Measurements from ENCODE around the gene NINJ1.

Gene NINJ1

DNA sequence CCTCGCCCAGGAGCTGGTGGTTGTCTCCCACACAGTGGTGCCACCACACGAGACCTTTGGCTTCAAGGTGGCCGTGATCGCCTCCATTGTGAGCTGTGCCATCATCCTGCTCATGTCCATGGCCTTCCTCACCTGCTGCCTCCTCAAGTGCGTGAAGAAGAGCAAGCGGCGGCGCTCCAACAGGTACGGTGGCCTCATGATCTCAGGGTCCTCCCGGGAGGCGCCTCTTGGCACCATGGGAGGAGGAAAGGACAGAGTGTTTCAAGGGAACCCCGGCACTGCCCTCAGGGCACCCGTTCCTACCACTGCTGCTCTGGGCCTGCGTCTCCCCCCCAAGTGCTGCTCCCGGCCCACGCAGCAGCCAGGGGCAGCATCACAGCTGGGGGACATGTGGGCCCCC is 56.2 kb downstream of the NINJ1 start:
- Histone ChIP-seq H3K79me2 (ENCODE audit: insufficient read depth, low read length) (no peaks in the 10 kb centered on the region), H3K4me2 (ENCODE audit: low read length) (no peak overlapping the region), H3K36me3 (ENCODE audit: insufficient read depth, low read length) (peaks cover 69% of the 10 kb centered on the region), H3F3A (ENCODE audit: insufficient read depth, low read length) (no peaks in the 10 kb centered on the region), H4K20me1 (ENCODE audit: insufficient read depth, low read length) (no peaks in the 10 kb centered on the region), H3K9me3 (ENCODE audit: low read length) (no peaks in the 10 kb centered on the region), H2AFZ (ENCODE audit: low read length) (no peak overlapping the region), H3K9me2 (ENCODE audit: low read depth, low read length) (no peaks in the 10 kb centered on the region), H3K27ac (ENCODE audit: low read depth, low read length, poor library complexity, severe bottlenecking) (no peak overlapping the region), H3K4me3 (ENCODE audit: low read depth, low read length, poor library complexity, severe bottlenecking) (no peak overlapping the region), H3K4me1 (ENCODE audit: insufficient read depth, low read length, severe bottlenecking) (peaks cover 14% of the 10 kb centered on the region), H3K9ac (ENCODE audit: low read length) (no peak overlapping the region), H3K27me3 (ENCODE audit: insufficient read depth, low read length) (no peaks in the 10 kb centered on the region)
- no peak for TF ChIP-seq EZH2 (IDR thresholded peaks at IDR 0.05; ENCODE audit: borderline replicate concordance, low read length)
- TF ChIP-seq, protein P1, sequence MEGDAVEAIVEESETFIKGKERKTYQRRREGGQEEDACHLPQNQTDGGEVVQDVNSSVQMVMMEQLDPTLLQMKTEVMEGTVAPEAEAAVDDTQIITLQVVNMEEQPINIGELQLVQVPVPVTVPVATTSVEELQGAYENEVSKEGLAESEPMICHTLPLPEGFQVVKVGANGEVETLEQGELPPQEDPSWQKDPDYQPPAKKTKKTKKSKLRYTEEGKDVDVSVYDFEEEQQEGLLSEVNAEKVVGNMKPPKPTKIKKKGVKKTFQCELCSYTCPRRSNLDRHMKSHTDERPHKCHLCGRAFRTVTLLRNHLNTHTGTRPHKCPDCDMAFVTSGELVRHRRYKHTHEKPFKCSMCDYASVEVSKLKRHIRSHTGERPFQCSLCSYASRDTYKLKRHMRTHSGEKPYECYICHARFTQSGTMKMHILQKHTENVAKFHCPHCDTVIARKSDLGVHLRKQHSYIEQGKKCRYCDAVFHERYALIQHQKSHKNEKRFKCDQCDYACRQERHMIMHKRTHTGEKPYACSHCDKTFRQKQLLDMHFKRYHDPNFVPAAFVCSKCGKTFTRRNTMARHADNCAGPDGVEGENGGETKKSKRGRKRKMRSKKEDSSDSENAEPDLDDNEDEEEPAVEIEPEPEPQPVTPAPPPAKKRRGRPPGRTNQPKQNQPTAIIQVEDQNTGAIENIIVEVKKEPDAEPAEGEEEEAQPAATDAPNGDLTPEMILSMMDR (IDR thresholded peaks at IDR 0.05; ENCODE audit: low read length): no peak

DNA sequence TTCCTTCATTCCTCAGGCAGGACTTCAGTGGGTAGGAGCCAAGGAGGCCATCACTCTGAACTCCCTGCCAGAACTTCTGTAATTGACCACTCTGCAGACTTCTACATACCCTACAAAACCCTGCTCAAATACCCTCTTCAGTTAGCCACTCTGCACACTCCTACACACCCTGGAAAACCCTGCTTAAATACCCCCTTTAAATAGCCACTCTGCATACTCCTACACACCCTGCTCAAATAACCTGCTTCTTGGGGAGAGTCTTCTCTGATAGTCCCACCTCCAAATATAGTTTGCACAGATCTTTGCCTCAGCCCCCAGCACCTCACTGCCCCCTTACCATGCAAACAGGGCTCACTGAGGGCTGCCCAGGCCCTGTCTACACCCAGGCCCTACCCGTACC is 56.7 kb downstream of the NINJ1 start:
- H3K27ac ChIP-seq (ENCODE audit: low read depth, low read length, poor library complexity, severe bottlenecking): no peak overlapping the region
- H3K36me3 ChIP-seq (ENCODE audit: insufficient read depth, low read length): peaks cover 66% of the 10 kb centered on the region
- H3F3A ChIP-seq (ENCODE audit: insufficient read depth, low read length): no peaks in the 10 kb centered on the region
- TF ChIP-seq, protein P1 (IDR thresholded peaks at IDR 0.05; ENCODE audit: low read length): no peak
- TF ChIP-seq EZH2 (IDR thresholded peaks at IDR 0.05; ENCODE audit: borderline replicate concordance, low read length): no peak
- H3K9me3 ChIP-seq (ENCODE audit: low read length): no peaks in the 10 kb centered on the region
- no peaks in the 10 kb centered on the region for H3K27me3 ChIP-seq (ENCODE audit: insufficient read depth, low read length)
- no peak overlapping the region for H3K4me2 ChIP-seq (ENCODE audit: low read length)
- no peak overlapping the region for H2AFZ ChIP-seq (ENCODE audit: low read length)
- H3K4me3 ChIP-seq (ENCODE audit: low read depth, low read length, poor library complexity, severe bottlenecking): no peak overlapping the region
- no peaks in the 10 kb centered on the region for H3K9me2 ChIP-seq (ENCODE audit: low read depth, low read length)
- peaks cover 18% of the 10 kb centered on the region for H3K4me1 ChIP-seq (ENCODE audit: insufficient read depth, low read length, severe bottlenecking)
- H4K20me1 ChIP-seq (ENCODE audit: insufficient read depth, low read length): no peaks in the 10 kb centered on the region
- H3K79me2 ChIP-seq (ENCODE audit: insufficient read depth, low read length): no peaks in the 10 kb centered on the region
- H3K9ac ChIP-seq (ENCODE audit: low read length): no peak overlapping the region

DNA sequence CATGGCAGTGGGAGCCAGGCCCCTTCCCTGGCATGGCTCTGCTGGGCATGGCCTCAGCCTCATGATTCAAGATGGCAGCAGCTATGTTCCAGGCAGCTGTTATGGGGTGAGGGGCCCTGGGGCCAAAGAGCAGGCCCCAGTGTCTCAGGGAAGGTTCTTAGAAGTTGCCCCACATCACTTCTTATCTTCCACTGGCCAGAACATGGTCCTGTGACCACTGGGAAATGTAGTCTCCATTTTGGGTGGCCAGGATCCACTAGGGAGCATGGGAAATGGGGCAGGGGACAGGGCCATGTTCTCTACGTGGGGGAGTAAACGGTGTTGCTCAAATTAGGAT is 57.3 kb downstream of the NINJ1 start:
- Histone ChIP-seq H3K9ac (ENCODE audit: low read length) (no peak overlapping the region), H3K4me3 (ENCODE audit: low read depth, low read length, poor library complexity, severe bottlenecking) (no peak overlapping the region), H3K36me3 (ENCODE audit: insufficient read depth, low read length) (peaks cover 64% of the 10 kb centered on the region), H3K27me3 (ENCODE audit: insufficient read depth, low read length) (no peaks in the 10 kb centered on the region), H3F3A (ENCODE audit: insufficient read depth, low read length) (no peaks in the 10 kb centered on the region), H3K79me2 (ENCODE audit: insufficient read depth, low read length) (no peaks in the 10 kb centered on the region), H3K4me1 (ENCODE audit: insufficient read depth, low read length, severe bottlenecking) (peaks cover 24% of the 10 kb centered on the region), H2AFZ (ENCODE audit: low read length) (no peak overlapping the region), H3K4me2 (ENCODE audit: low read length) (no peak overlapping the region), H3K9me3 (ENCODE audit: low read length) (no peaks in the 10 kb centered on the region), H3K27ac (ENCODE audit: low read depth, low read length, poor library complexity, severe bottlenecking) (no peak overlapping the region), H4K20me1 (ENCODE audit: insufficient read depth, low read length) (no peaks in the 10 kb centered on the region), H3K9me2 (ENCODE audit: low read depth, low read length) (no peaks in the 10 kb centered on the region)
- TF ChIP-seq EZH2 (IDR thresholded peaks at IDR 0.05; ENCODE audit: borderline replicate concordance, low read length): no peak

DNA sequence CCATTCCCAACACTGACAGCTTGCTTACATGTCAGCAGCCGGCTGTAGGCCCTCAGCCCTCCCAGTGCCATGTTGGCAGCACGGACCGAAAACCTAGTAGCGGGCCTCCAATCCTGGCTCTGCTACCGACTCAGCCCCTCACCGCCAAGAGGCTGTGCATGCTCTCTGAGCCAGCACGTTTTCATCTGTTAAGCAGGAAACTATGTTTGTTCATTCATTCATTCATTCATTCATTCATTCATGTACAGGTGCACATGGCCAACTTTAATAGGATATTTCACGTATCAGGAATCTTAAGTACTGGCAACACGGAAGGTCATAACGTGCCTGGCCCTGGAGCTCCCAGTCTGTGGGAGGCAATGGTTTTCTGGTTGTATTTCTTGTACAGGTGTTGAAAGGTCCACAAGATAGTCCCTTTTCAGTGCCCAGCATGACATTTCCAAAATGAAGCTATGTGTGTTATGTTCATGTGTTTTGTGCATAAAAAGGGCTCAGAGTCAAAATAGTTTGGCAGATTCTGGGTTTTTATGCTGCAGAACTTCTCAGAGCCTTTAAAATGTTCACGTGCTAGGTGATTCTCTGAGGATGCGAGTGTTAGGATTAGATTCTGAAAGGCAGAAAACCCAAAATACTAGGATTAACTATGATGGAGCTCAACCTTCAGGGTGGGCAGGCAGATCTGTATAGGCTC is 57.8 kb downstream of the NINJ1 start:
- no peak overlapping the region for H3K4me2 ChIP-seq (ENCODE audit: low read length)
- H3K27ac ChIP-seq (ENCODE audit: low read depth, low read length, poor library complexity, severe bottlenecking): no peak overlapping the region
- H4K20me1 ChIP-seq (ENCODE audit: insufficient read depth, low read length): no peaks in the 10 kb centered on the region
- no peaks in the 10 kb centered on the region for H3K9me3 ChIP-seq (ENCODE audit: low read length)
- H3K79me2 ChIP-seq (ENCODE audit: insufficient read depth, low read length): no peaks in the 10 kb centered on the region
- H3F3A ChIP-seq (ENCODE audit: insufficient read depth, low read length): no peaks in the 10 kb centered on the region
- H3K9ac ChIP-seq (ENCODE audit: low read length): no peak overlapping the region
- no peak overlapping the region for H3K4me3 ChIP-seq (ENCODE audit: low read depth, low read length, poor library complexity, severe bottlenecking)
- H3K36me3 ChIP-seq (ENCODE audit: insufficient read depth, low read length): peaks cover 64% of the 10 kb centered on the region
- H3K27me3 ChIP-seq (ENCODE audit: insufficient read depth, low read length): no peaks in the 10 kb centered on the region
- H3K9me2 ChIP-seq (ENCODE audit: low read depth, low read length): no peaks in the 10 kb centered on the region
- H2AFZ ChIP-seq (ENCODE audit: low read length): no peak overlapping the region
- peaks cover 30% of the 10 kb centered on the region for H3K4me1 ChIP-seq (ENCODE audit: insufficient read depth, low read length, severe bottlenecking)
- TF ChIP-seq, protein P1 (IDR thresholded peaks at IDR 0.05; ENCODE audit: low read length): no peak
- no peak for TF ChIP-seq EZH2 (IDR thresholded peaks at IDR 0.05; ENCODE audit: borderline replicate concordance, low read length)

Measured in OCI-LY1 (cell line).